ENCODE results near the gene CTIF. TPM values are rescaled to one million over a fixed set of nuclear protein-coding genes. Genes with fewer than 3 reads are reported as not detected.

Gene CTIF
- polyA plus RNA-seq, 4 donors, result 8.1 to 22.6 (median 11.3) TPM

DNA sequence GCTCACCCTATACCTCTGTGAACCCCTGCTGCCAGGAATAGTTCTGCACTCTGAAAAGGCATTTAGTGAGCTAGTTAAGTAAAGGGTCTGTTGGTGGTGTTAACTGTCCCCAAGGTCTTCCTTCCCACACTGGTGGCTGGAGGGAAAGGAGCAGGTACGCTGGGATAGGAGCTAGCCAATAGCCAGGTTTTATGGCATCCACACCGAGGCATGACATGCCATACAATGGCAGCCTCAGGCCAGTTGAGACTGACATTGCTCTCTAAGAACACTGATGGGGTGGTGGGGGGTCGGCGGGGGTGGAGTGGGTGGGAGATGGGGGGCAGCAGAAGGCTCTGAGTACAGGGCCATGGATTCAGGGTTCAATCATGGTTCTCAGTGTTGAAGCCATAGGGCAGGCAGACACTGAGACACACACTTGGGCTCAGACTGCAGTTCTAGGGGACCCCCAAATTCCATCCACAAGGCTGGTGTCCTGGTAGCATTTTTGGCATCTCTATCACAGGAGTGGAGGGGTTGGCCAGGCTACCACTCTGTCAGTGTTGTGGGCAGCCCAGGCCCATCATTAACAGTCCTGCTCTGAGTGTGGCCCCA is 136.0 kb downstream of the CTIF start:
- peak overlapping the region; percentile 29 to 82 (median 77) for H3K27ac ChIP-seq (ENCODE audit: low read depth in 1 of 3, low read length in 2 of 3)
- H3K9me3 ChIP-seq (ENCODE audit: control insufficient read depth in 2 of 2, insufficient read depth in 1 of 2, low read depth in 1 of 2, low read length in 1 of 2), result peaks cover 0 to 16% of the 10 kb centered on the region in 2 donors
- H3K27me3 ChIP-seq (ENCODE audit: control insufficient read depth in 3 of 3, insufficient read depth in 3 of 3, low read length in 3 of 3), result no peaks in the 10 kb centered on the region
- no peak overlapping the region for H3K4me3 ChIP-seq (ENCODE audit: low read depth in 1 of 3, low read length in 3 of 3)
- H3K4me1 ChIP-seq (ENCODE audit: control insufficient read depth in 3 of 3, insufficient read depth in 2 of 3, low read depth in 1 of 3, low read length in 2 of 3), result peaks cover 0 to 30% (median 10%) of the 10 kb centered on the region in 3 donors
- H3K36me3 ChIP-seq (ENCODE audit: control insufficient read depth in 3 of 3, insufficient read depth in 2 of 3, low read depth in 1 of 3, low read length in 3 of 3), result peaks cover 0 to 15% (median 0%) of the 10 kb centered on the region in 3 donors
- 72 to 83% (median 75%) methylated on average over 4 of the region's 4 CpGs for WGBS, 3 donors
- DNase-seq, result no peak
- FAIRE-seq, result no peak

DNA sequence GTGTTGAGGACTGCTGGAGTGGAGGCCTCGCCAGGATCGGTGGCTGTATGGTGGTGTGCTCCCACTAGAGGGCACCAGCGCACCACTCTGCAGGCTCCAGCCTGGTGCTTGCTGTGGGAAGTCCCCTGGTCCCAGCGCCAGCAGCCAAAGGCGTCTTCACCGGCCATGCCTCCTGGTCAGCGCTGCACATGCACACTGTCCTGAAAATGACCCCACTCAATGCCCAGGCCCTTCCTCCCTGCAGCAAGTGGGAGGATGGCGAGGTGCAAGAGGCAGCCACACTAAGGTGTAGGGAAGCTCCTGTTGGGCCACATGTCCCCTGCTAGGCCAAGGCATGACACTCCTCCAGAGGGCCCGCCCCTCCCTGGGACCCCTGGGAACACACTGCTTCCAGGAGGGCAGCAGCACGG is 136.5 kb downstream of the CTIF start:
- H3K4me3 ChIP-seq (ENCODE audit: low read depth in 1 of 3, low read length in 3 of 3), result no peak overlapping the region
- peaks cover 0 to 13% of the 10 kb centered on the region in 2 donors for H3K9me3 ChIP-seq (ENCODE audit: control insufficient read depth in 2 of 2, insufficient read depth in 1 of 2, low read depth in 1 of 2, low read length in 1 of 2)
- WGBS, 3 donors, result 9 to 12% (median 10%) methylated on average over 10 of the region's 10 CpGs
- no peaks in the 10 kb centered on the region for H3K27me3 ChIP-seq (ENCODE audit: control insufficient read depth in 3 of 3, insufficient read depth in 3 of 3, low read length in 3 of 3)
- H3K4me1 ChIP-seq (ENCODE audit: control insufficient read depth in 3 of 3, insufficient read depth in 2 of 3, low read depth in 1 of 3, low read length in 2 of 3), result peaks cover 0 to 30% (median 10%) of the 10 kb centered on the region in 3 donors
- DNase-seq (peak; percentile 85 to 92), FAIRE-seq (no peak)
- peaks cover 0 to 13% (median 0%) of the 10 kb centered on the region in 3 donors for H3K36me3 ChIP-seq (ENCODE audit: control insufficient read depth in 3 of 3, insufficient read depth in 2 of 3, low read depth in 1 of 3, low read length in 3 of 3)
- H3K27ac ChIP-seq (ENCODE audit: low read depth in 1 of 3, low read length in 2 of 3), result no peak overlapping the region

DNA sequence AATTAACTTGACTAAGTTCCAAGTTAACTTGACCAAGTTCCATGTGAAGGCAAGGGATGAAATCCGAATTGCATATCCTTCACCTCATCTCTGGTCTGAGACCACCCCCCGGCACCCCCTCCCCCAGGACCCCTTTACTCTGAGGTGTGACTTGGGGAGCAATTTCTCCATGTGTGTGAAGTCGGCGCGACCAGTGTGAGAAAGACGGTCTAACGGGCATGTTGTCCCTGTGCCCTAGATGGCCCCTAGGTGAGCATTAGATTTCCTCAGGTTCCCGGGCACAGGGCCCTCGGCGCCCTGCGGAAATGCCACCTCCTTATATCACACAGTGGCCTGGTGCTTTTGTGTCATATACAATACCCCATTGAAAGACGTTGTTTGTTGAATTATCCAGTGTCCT is 137.1 kb downstream of the CTIF start:
- H3K4me3 ChIP-seq (ENCODE audit: low read depth in 1 of 3, low read length in 3 of 3), result no peak overlapping the region
- FAIRE-seq (no peak), DNase-seq (no peak)
- peaks cover 0 to 7% of the 10 kb centered on the region in 2 donors for H3K9me3 ChIP-seq (ENCODE audit: control insufficient read depth in 2 of 2, insufficient read depth in 1 of 2, low read depth in 1 of 2, low read length in 1 of 2)
- peaks cover 0 to 30% (median 7%) of the 10 kb centered on the region in 3 donors for H3K4me1 ChIP-seq (ENCODE audit: control insufficient read depth in 3 of 3, insufficient read depth in 2 of 3, low read depth in 1 of 3, low read length in 2 of 3)
- H3K27ac ChIP-seq (ENCODE audit: low read depth in 1 of 3, low read length in 2 of 3), result no peak overlapping the region
- 92 to 94% (median 93%) methylated on average over 12 of the region's 12 CpGs for WGBS, 3 donors
- peaks cover 0 to 8% (median 0%) of the 10 kb centered on the region in 3 donors for H3K36me3 ChIP-seq (ENCODE audit: control insufficient read depth in 3 of 3, insufficient read depth in 2 of 3, low read depth in 1 of 3, low read length in 3 of 3)
- no peaks in the 10 kb centered on the region for H3K27me3 ChIP-seq (ENCODE audit: control insufficient read depth in 3 of 3, insufficient read depth in 3 of 3, low read length in 3 of 3)

DNA sequence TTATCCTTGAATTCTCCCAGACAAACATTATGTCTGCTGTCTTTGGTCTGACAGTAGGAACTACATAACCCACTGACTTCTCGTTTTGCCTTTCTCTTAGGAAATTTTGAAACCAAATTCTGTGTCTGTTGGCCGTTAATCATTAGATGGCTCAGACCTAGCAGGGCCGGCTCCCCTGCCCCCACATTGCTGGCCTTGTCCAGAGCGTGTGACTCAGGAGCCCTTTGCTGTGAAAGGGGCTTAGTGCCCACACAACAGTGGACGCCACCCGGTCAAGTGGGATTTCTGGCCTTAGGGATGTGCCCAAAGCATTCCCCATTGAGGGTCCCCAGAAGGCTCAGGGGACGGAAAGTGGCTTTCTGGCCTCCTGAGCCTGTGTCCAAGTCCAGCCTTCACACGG is 137.5 kb downstream of the CTIF start:
- Histone ChIP-seq H3K9me3 (ENCODE audit: control insufficient read depth in 2 of 2, insufficient read depth in 1 of 2, low read depth in 1 of 2, low read length in 1 of 2) (peaks cover 0 to 3% of the 10 kb centered on the region in 2 donors), H3K27ac (ENCODE audit: low read depth in 1 of 3, low read length in 2 of 3) (no peak overlapping the region), H3K4me1 (ENCODE audit: control insufficient read depth in 3 of 3, insufficient read depth in 2 of 3, low read depth in 1 of 3, low read length in 2 of 3) (peaks cover 0 to 30% (median 7%) of the 10 kb centered on the region in 3 donors), H3K27me3 (ENCODE audit: control insufficient read depth in 3 of 3, insufficient read depth in 3 of 3, low read length in 3 of 3) (no peaks in the 10 kb centered on the region), H3K36me3 (ENCODE audit: control insufficient read depth in 3 of 3, insufficient read depth in 2 of 3, low read depth in 1 of 3, low read length in 3 of 3) (peaks cover 0 to 4% (median 0%) of the 10 kb centered on the region in 3 donors), H3K4me3 (ENCODE audit: low read depth in 1 of 3, low read length in 3 of 3) (no peak overlapping the region)
- DNase-seq (no peak), FAIRE-seq (no peak)
- WGBS, 3 donors, result 78 to 83% (median 81%) methylated on average over 8 of the region's 8 CpGs

DNA sequence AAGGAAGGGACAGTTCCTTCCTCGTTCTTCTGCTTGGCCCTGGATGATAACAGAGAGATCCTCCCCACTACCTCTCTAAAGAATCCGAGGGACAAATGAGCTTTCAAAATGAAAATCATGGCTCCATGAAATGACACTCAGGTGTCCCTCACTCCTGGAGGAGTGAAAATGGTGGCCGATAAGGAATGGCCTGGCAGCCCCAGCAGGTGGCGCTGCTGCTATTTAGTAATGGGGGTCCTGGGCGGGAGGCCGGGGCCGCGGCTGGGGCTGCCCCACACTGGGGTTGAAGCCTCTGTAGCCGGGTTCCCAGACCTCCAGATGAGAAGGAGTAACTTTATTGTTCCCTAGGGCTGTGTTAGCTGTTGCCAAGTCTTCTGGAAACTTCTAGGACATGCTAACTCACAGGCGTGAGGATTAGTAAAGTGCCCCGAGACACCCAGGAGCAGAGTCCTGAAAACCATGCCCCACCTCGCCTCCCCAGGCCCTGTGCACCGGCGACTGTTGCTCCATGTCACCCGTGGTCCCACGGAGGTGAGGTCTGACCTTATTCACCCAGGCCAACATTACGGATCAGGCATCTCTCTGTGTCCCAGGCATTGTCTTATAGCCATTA is 138.0 kb downstream of the CTIF start:
- Histone ChIP-seq H3K27ac (ENCODE audit: low read depth in 1 of 3, low read length in 2 of 3) (no peak overlapping the region), H3K27me3 (ENCODE audit: control insufficient read depth in 3 of 3, insufficient read depth in 3 of 3, low read length in 3 of 3) (no peaks in the 10 kb centered on the region), H3K4me1 (ENCODE audit: control insufficient read depth in 3 of 3, insufficient read depth in 2 of 3, low read depth in 1 of 3, low read length in 2 of 3) (peaks cover 0 to 30% (median 7%) of the 10 kb centered on the region in 3 donors), H3K4me3 (ENCODE audit: low read depth in 1 of 3, low read length in 3 of 3) (no peak overlapping the region), H3K36me3 (ENCODE audit: control insufficient read depth in 3 of 3, insufficient read depth in 2 of 3, low read depth in 1 of 3, low read length in 3 of 3) (peaks cover 0 to 4% (median 0%) of the 10 kb centered on the region in 3 donors), H3K9me3 (ENCODE audit: control insufficient read depth in 2 of 2, insufficient read depth in 1 of 2, low read depth in 1 of 2, low read length in 1 of 2) (no peaks in the 10 kb centered on the region)
- FAIRE-seq (no peak), DNase-seq (peak; percentile 60 to 76)
- 35 to 41% (median 41%) methylated on average over 17 of the region's 17 CpGs for WGBS, 3 donors

DNA sequence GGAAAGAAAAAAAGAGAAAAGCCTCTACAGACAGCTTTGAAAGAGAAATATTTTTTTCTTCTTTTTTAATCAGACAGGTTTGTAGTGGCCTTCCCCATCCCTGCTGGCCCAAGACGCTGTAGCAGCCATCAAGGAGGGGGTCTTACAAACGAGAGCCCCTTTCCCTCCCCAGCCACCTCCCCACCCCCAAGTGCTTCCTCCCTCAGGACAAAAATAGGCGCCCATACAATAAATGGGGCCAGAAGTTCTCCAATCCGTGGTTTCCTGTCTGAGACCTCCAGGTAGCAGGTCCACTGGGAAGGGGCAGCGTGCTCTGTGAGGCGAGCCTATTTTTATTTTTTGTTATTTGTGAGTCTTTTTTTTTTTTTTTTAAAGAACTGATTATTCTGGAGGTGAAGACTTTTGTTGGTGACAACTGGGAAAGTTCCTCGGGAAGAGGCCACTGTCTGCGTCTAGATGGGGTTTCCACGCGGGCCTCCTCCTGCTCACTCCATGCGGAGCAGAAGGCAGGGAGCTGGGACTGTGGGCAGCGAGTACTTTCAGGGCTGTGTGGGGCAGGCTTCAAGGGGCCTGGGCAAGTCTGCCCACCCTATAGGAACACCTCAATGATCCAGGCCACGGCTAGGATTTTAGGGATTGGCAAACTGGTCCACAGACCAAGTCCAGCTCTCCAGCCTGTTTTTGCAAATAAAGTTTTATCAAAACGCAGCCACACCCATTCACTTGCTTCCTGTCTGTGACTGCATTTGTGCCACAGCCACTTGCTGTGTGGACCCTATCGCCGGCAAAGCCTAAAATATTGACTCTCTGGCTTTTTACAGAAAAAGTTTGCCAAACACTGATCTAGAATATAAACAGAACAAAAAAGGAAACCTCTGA is 139.6 kb downstream of the CTIF start:
- no peak for FAIRE-seq
- WGBS, 3 donors, result 87 to 89% (median 88%) methylated on average over 16 of the region's 16 CpGs

DNA sequence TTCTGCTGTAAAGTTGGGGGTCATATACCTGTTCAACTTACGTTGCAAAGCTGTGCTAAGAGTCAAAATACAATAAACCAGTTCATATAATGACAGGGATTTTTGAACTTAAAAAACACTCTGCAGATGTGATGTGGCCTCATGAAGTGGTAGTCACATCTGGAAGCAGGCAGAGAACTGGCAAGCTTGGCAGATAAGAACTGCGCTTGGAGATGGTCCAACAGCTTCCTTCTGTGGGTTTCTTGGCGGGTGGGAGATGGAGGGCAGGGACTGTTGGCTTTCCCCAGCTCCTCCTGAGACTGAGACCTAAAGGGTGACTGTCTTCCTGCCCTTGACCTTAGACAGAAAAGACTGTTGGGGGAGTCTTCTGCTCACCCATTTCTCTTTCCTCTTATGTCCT is 140.4 kb downstream of the CTIF start:
- Histone ChIP-seq H3K9me3 (ENCODE audit: control insufficient read depth in 2 of 2, insufficient read depth in 1 of 2, low read depth in 1 of 2, low read length in 1 of 2) (no peaks in the 10 kb centered on the region), H3K4me1 (ENCODE audit: control insufficient read depth in 3 of 3, insufficient read depth in 2 of 3, low read depth in 1 of 3, low read length in 2 of 3) (peaks cover 0 to 21% (median 5%) of the 10 kb centered on the region in 3 donors), H3K36me3 (ENCODE audit: control insufficient read depth in 3 of 3, insufficient read depth in 2 of 3, low read depth in 1 of 3, low read length in 3 of 3) (peaks cover 0 to 9% (median 0%) of the 10 kb centered on the region in 3 donors), H3K27ac (ENCODE audit: low read depth in 1 of 3, low read length in 2 of 3) (no peak overlapping the region), H3K4me3 (ENCODE audit: low read depth in 1 of 3, low read length in 3 of 3) (no peak overlapping the region), H3K27me3 (ENCODE audit: control insufficient read depth in 3 of 3, insufficient read depth in 3 of 3, low read length in 3 of 3) (no peaks in the 10 kb centered on the region)
- DNase-seq (no peak), FAIRE-seq (no peak)
- WGBS, 3 donors, result 74 to 93% (median 80%) methylated on average over 3 of the region's 3 CpGs

More for the DNA sequence above, 139.6 kb downstream of the CTIF start:
- Histone ChIP-seq H3K4me3 (ENCODE audit: low read depth in 1 of 3, low read length in 3 of 3) (no peak overlapping the region), H3K27ac (ENCODE audit: low read depth in 1 of 3, low read length in 2 of 3) (no peak overlapping the region), H3K36me3 (ENCODE audit: control insufficient read depth in 3 of 3, insufficient read depth in 2 of 3, low read depth in 1 of 3, low read length in 3 of 3) (peaks cover 0 to 9% (median 0%) of the 10 kb centered on the region in 3 donors), H3K9me3 (ENCODE audit: control insufficient read depth in 2 of 2, insufficient read depth in 1 of 2, low read depth in 1 of 2, low read length in 1 of 2) (no peaks in the 10 kb centered on the region), H3K27me3 (ENCODE audit: control insufficient read depth in 3 of 3, insufficient read depth in 3 of 3, low read length in 3 of 3) (no peaks in the 10 kb centered on the region), H3K4me1 (ENCODE audit: control insufficient read depth in 3 of 3, insufficient read depth in 2 of 3, low read depth in 1 of 3, low read length in 2 of 3) (peaks cover 0 to 28% (median 6%) of the 10 kb centered on the region in 3 donors)
- no peak for DNase-seq

All from small intestine (tissue), 7 donors.